Testis (tissue), 2 donors: Measurements from ENCODE around the gene PPBP.

Source experiments
- CTCF ChIP-seq, 3 experiments: fragments of 450-650 bp in 2 of 3; fragments of 200-600 bp in 1 of 3; sonication (generic) in 1 of 3; IDR thresholded peaks; one replicate each; pipeline ENCODE4 v1.5.1; 2016 to 2019; ENCODE audit warnings: antibody characterized with exemption in 3 of 3, mild to moderate bottlenecking in 2 of 3, moderate library complexity in 1 of 3
- POLR2A ChIP-seq: fragments of 450-650 bp; IDR thresholded peaks from one replicate; pipeline ENCODE4 v1.6.1; 2017; ENCODE audit warnings: antibody characterized with exemption, mild to moderate bottlenecking, moderate library complexity

DNA sequence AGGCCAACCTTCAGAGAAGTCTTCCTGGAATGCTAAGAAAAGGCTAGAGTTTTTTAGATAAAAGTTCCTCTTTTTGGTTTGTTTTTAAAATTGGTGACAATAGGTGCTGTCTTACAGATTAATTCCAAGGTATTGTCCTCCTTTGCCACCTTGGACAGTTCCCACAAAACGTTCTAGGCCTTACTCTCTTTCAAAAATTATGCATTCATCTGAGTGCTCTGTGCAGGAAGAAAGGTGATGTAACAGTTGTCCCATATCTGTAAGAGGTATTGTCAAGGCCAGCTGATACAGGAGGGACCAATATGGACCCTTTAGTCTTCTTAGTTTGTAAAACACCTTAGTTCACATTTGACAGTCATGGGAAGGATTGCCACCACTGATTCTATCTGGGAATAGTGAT is 26.3 kb upstream of the PPBP start:
- TF ChIP-seq CTCF (IDR thresholded peaks at IDR 0.05) (no peak), POLR2A (no peak)
